Neuronal stem cell (in vitro differentiated cells): Measurements from ENCODE around the gene SCFD2.
"Not testable (repeated sequence)": the region's sequence is repeated elsewhere in the genome, so short reads cannot be mapped to it uniquely, and the experiment has no call there.

ENCODE experiments used
- DNase-seq: peaks from one replicate; pipeline ENCODE4 v3.0.0-alpha.2; 2013; ENCODE audit warnings: low spot score
- H2AFZ ChIP-seq: one replicate; pipeline ENCODE4 v1.6.1; 2013; ENCODE audit warnings: mild to moderate bottlenecking, low read length, inconsistent platforms
- H2AK5ac ChIP-seq: 2 replicates; pipeline ENCODE4 v1.6.1; 2013; ENCODE audit warnings: low read depth, mild to moderate bottlenecking, inconsistent platforms, low read length, moderate library complexity, mixed read lengths
- H2BK120ac ChIP-seq: 2 replicates; pipeline ENCODE4 v1.6.1; 2013; ENCODE audit warnings: low read depth, mild to moderate bottlenecking, inconsistent platforms, low read length, moderate library complexity, mixed read lengths
- H2BK12ac ChIP-seq: one replicate; pipeline ENCODE4 v1.6.1; 2013; ENCODE audit warnings: low read length, inconsistent platforms
- H2BK15ac ChIP-seq: 2 replicates; pipeline ENCODE4 v1.6.1; 2013; ENCODE audit warnings: mild to moderate bottlenecking, low read length, inconsistent platforms, mixed read lengths
- H2BK5ac ChIP-seq: one replicate; pipeline ENCODE4 v1.6.1; 2013; ENCODE audit warnings: inconsistent platforms, mild to moderate bottlenecking, low read length, moderate library complexity
- H3K14ac ChIP-seq: one replicate; pipeline ENCODE4 v1.6.1; 2013; ENCODE audit warnings: low read length, inconsistent platforms
- H3K18ac ChIP-seq: 2 replicates; pipeline ENCODE4 v1.6.1; 2013; ENCODE audit warnings: low read length, inconsistent platforms
- H3K23ac ChIP-seq: 2 replicates; pipeline ENCODE4 v1.6.1; 2013; ENCODE audit warnings: low read depth, mild to moderate bottlenecking, mixed read lengths, low read length, inconsistent platforms; ENCODE audit not compliant: poor library complexity
- H3K27ac ChIP-seq: replicated peaks from 3 replicates; pipeline ENCODE4 v1.5.1; 2013; ENCODE audit warnings: low read length, inconsistent platforms
- H3K27me3 ChIP-seq, 3 experiments: 2 replicates each; pipeline ENCODE4 v1.6.1; 2013; ENCODE audit warnings: low read length in 3 of 3, mild to moderate bottlenecking in 2 of 3, inconsistent platforms in 1 of 3, low read depth in 1 of 3, mixed read lengths in 1 of 3, moderate library complexity in 1 of 3; ENCODE audit not compliant: control insufficient read depth in 3 of 3, insufficient read depth in 3 of 3
- H3K36me3 ChIP-seq, 2 donors: replicated peaks in 1 of 2; 2 replicates each; pipeline ENCODE4 v1.6.1; 2013; ENCODE audit warnings: low read length in 2 of 2; ENCODE audit not compliant: control insufficient read depth in 2 of 2, insufficient read depth in 2 of 2
- H3K4ac ChIP-seq: 2 replicates; pipeline ENCODE4 v1.6.1; 2013; ENCODE audit warnings: inconsistent platforms, mild to moderate bottlenecking, low read length, moderate library complexity
- H3K4me1 ChIP-seq, 2 donors: 1 replicate in 1 of 2; 2 replicates in 1 of 2; pipeline ENCODE4 v1.6.1; 2013; ENCODE audit warnings: low read length in 2 of 2, low read depth in 1 of 2; ENCODE audit not compliant: control insufficient read depth in 2 of 2, insufficient read depth in 1 of 2
- H3K4me2 ChIP-seq: one replicate; pipeline ENCODE4 v1.6.1; 2013; ENCODE audit warnings: mild to moderate bottlenecking, low read length, inconsistent platforms; ENCODE audit not compliant: insufficient read depth, poor library complexity, severe bottlenecking
- H3K4me3 ChIP-seq, 2 donors: 2 replicates each; pipeline ENCODE4 v1.5.1; 2013; ENCODE audit warnings: low read length in 2 of 2, mild to moderate bottlenecking in 2 of 2, inconsistent platforms in 1 of 2, moderate library complexity in 1 of 2
- H3K79me1 ChIP-seq: one replicate; pipeline ENCODE4 v1.6.1; 2013; ENCODE audit warnings: low read depth, mild to moderate bottlenecking, inconsistent platforms, low read length, moderate library complexity
- H3K9ac ChIP-seq: one replicate; pipeline ENCODE4 v1.6.1; 2013; ENCODE audit warnings: mild to moderate bottlenecking, low read depth, low read length, inconsistent platforms; ENCODE audit not compliant: poor library complexity
- H3K9me3 ChIP-seq, 2 donors: replicated peaks in 1 of 2; 2 replicates each; pipeline versions ENCODE3 to v1.6.1; 2013; ENCODE audit warnings: low read length in 2 of 2, mild to moderate bottlenecking in 2 of 2, inconsistent platforms in 1 of 2, low read depth in 1 of 2, mixed read lengths in 1 of 2, moderate library complexity in 1 of 2; ENCODE audit not compliant: control insufficient read depth in 2 of 2, insufficient read depth in 1 of 2
- H4K8ac ChIP-seq: one replicate; pipeline ENCODE4 v1.6.1; 2013; ENCODE audit warnings: low read depth, mild to moderate bottlenecking, inconsistent platforms, low read length, moderate library complexity
- H4K91ac ChIP-seq: one replicate; pipeline ENCODE4 v1.6.1; 2013; ENCODE audit warnings: low read length, low read depth, mild to moderate bottlenecking, inconsistent platforms; ENCODE audit not compliant: poor library complexity
- WGBS, 2 donors: extraction: QIAGEN DNeasy Blood & Tissue Kit; methylation state at CpG; one replicate each; pipeline ENCODE4 v1.1.7; 2013; ENCODE audit warnings: missing lambda C conversion rate in 2 of 2, mixed read lengths in 1 of 2; ENCODE audit not compliant: insufficient read length in 2 of 2, insufficient replicate concordance in 1 of 2; ENCODE audit errors: extremely low coverage in 2 of 2; 5-methylcytosine and 5-hydroxymethylcytosine counted together

Gene SCFD2

DNA sequence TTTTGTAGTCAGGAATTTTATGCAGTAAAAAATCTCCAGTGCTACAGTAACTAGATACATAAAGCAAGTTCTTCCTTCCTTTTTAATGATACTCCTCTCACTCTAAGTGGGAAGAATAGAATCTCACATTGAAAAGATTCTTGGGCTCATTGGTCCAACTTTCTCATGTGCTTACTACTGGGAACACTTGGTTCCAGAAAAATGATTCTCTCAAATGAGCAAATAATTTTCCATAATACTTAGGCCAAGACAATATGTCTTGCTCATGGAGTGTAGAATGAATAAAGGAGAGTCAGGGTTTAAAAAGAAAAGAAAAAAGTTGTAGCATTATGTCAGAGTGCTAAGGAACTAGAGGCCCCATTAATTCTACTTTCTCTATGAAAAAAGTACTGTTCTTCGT is 306.0 kb downstream of the SCFD2 start:
- Histone ChIP-seq H3K9me3 (no peaks in the 10 kb centered on the region), H3K27me3 (no peaks in the 10 kb centered on the region), H3K9ac (no peak overlapping the region), H2BK120ac (no peak overlapping the region), H3K4ac (no peak overlapping the region), H4K91ac (no peak overlapping the region), H3K4me2 (no peak overlapping the region), H2AK5ac (no peak overlapping the region), H4K8ac (no peak overlapping the region), H3K4me3 (no peak overlapping the region), H3K27ac (no peak overlapping the region), H2BK15ac (no peak overlapping the region), H2BK12ac (no peak overlapping the region), H3K4me1 (no peaks in the 10 kb centered on the region), H3K79me1 (no peaks in the 10 kb centered on the region), H2AFZ (no peak overlapping the region), H3K36me3 (no peaks in the 10 kb centered on the region), H2BK5ac (no peak overlapping the region), H3K18ac (no peak overlapping the region), H3K23ac (no peak overlapping the region), H3K14ac (no peak overlapping the region)
- no peak for DNase-seq
- WGBS, 2 donors, result no CpG with 5 or more reads among the region's 1 CpG

GRCh38 chr4:53059256-53059655 is 306.6 kb downstream of the SCFD2 start:
- H3K79me1 ChIP-seq, result no peaks in the 10 kb centered on the region
- no peak overlapping the region for H3K27ac ChIP-seq
- DNase-seq, result no peak
- no peak overlapping the region for H2AK5ac ChIP-seq
- H3K9me3 ChIP-seq, result no peaks in the 10 kb centered on the region
- H4K91ac ChIP-seq, result no peak overlapping the region
- no peak overlapping the region for H3K14ac ChIP-seq
- H3K9ac ChIP-seq, result no peak overlapping the region
- H2BK5ac ChIP-seq, result no peak overlapping the region
- no peak overlapping the region for H2AFZ ChIP-seq
- H3K4ac ChIP-seq, result no peak overlapping the region
- no peak overlapping the region for H2BK15ac ChIP-seq
- no peak overlapping the region for H2BK12ac ChIP-seq
- no peaks in the 10 kb centered on the region for H3K4me1 ChIP-seq
- no peaks in the 10 kb centered on the region for H3K36me3 ChIP-seq
- H4K8ac ChIP-seq, result no peak overlapping the region
- no peak overlapping the region for H3K4me3 ChIP-seq
- no peak overlapping the region for H2BK120ac ChIP-seq
- no peak overlapping the region for H3K4me2 ChIP-seq
- no peaks in the 10 kb centered on the region for H3K27me3 ChIP-seq
- no peak overlapping the region for H3K18ac ChIP-seq
- no CpG with 5 or more reads among the region's 4 CpGs for WGBS, 2 donors
- H3K23ac ChIP-seq, result no peak overlapping the region

- no peak overlapping the region for H3K4me2 ChIP-seq
- H2BK5ac ChIP-seq, result no peak overlapping the region
- no peak overlapping the region for H3K27ac ChIP-seq
- H2AK5ac ChIP-seq, result no peak overlapping the region
- H3K79me1 ChIP-seq, result no peaks in the 10 kb centered on the region
- H4K91ac ChIP-seq, result no peak overlapping the region
- H3K4me3 ChIP-seq, result no peak overlapping the region
- H2BK15ac ChIP-seq, result no peak overlapping the region
- no peak overlapping the region for H3K9ac ChIP-seq
- H3K18ac ChIP-seq, result no peak overlapping the region
- no peak overlapping the region for H2BK12ac ChIP-seq
- no peak overlapping the region for H2AFZ ChIP-seq
- H3K9me3 ChIP-seq, result no peaks in the 10 kb centered on the region
- H3K4ac ChIP-seq, result no peak overlapping the region
- H4K8ac ChIP-seq, result no peak overlapping the region
- no CpG with 5 or more reads among the region's 3 CpGs for WGBS, 2 donors
- H3K36me3 ChIP-seq, result no peaks in the 10 kb centered on the region
- no peaks in the 10 kb centered on the region for H3K27me3 ChIP-seq
- DNase-seq, result no peak
- no peak overlapping the region for H3K14ac ChIP-seq
- no peak overlapping the region for H2BK120ac ChIP-seq
- no peak overlapping the region for H3K23ac ChIP-seq
- no peaks in the 10 kb centered on the region for H3K4me1 ChIP-seq
Observed at GRCh38 chr4:53057679-53058078, 308.2 kb downstream of the SCFD2 start.

GRCh38 chr4:53057108-53057507 is 308.8 kb downstream of the SCFD2 start:
- H3K4ac ChIP-seq, H4K91ac ChIP-seq, H4K8ac ChIP-seq, H2AFZ ChIP-seq, H2BK5ac ChIP-seq, H2BK15ac ChIP-seq, H2AK5ac ChIP-seq, H3K9ac ChIP-seq, DNase-seq, H3K27me3 ChIP-seq, H2BK12ac ChIP-seq, H3K4me1 ChIP-seq, H3K4me3 ChIP-seq, H3K79me1 ChIP-seq, H3K14ac ChIP-seq, H2BK120ac ChIP-seq, H3K9me3 ChIP-seq, H3K27ac ChIP-seq, H3K36me3 ChIP-seq, H3K4me2 ChIP-seq, H3K23ac ChIP-seq, H3K18ac ChIP-seq: not testable (repeated sequence)
- no CpG with 5 or more reads among the region's 2 CpGs for WGBS, 2 donors
